HG02840 (cell line): ENCODE measurements around the gene MRPL51.

Experiments
- ATAC-seq: cut with Tn5 transposase; IDR thresholded peaks from one replicate; pipeline ENCODE4 v1.9.1; 2021; ENCODE audit warnings: mild to moderate bottlenecking, moderate library complexity, moderate number of reproducible peaks; ENCODE audit not compliant: unreplicated experiment, low FRiP score

MRPL51 gene

DNA sequence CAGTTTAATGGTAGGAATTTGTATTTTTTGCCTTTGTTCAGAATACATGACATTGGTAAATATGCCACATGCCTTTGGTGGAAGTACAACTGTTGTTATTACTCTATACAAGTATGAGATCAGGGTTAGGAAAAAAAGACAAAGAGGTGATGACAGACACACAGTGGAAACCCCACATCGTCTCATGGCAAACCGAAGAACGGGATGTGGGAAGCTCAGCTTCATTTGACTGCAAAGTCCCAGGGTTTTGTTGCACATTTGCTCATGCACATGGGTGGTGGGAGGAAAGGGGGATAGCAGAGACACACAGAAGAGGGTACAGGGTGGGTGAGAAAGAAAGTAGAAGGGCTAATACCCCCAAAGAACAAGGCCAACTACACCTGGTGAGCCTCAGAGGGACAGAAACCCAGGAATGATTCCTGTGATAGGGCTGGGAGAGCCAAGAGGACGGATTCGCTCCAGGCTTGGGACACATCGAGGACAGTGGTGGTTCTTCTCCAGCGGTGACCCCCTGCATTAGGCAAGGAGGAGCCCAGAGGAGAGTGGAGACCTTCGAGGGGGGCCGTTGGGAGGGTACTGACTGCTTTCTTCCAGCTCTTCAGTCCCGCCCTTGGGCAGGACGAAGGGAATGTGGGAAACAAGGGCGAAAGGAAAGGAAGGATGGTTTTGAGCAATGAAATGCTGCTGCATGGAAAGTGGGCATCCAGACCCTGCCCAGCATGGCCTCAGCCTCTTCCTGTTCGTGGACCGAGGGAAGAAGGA, 30.6 kb downstream of the MRPL51 start:
- no peak for ATAC-seq

DNA sequence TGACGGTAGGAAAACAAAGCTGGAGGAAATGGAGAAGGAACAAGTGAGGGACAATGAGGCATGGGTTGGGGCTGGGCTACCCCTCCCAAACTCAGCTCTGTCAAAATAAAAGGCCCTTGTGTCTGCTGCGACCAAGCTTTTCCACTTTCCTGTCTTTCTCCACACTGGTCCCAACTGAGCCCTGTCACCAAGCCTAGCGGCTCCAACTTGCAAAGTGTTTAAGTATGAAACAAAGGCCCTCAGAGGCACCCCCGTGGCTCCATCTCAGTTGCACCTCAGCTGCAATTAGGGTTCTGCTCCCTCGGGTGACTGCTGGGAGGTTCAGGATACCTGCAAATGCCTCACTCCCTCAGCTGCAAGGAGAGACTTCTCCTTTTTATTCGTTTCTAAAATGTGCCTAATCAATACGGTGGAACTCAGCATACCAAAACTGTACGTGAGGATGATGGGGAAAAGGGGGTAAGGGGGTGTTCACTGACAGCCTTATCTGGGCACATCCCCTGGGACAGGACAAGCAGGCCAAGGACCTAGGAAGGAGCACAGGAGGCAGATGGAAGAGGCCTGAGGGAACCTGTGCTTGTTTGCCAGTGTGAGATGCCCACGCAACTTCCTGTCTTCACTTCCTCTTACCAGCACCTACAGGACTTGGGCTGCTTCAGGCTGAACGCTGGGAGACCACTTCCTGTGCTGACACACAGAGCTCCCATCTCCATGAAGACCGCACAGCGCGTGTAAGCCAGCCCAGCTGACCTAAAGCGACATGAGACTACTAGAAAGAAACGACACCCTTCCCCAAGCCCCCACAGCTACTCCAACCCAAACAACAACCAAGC, 31.4 kb downstream of the MRPL51 start:
- ATAC-seq, result no peak

DNA sequence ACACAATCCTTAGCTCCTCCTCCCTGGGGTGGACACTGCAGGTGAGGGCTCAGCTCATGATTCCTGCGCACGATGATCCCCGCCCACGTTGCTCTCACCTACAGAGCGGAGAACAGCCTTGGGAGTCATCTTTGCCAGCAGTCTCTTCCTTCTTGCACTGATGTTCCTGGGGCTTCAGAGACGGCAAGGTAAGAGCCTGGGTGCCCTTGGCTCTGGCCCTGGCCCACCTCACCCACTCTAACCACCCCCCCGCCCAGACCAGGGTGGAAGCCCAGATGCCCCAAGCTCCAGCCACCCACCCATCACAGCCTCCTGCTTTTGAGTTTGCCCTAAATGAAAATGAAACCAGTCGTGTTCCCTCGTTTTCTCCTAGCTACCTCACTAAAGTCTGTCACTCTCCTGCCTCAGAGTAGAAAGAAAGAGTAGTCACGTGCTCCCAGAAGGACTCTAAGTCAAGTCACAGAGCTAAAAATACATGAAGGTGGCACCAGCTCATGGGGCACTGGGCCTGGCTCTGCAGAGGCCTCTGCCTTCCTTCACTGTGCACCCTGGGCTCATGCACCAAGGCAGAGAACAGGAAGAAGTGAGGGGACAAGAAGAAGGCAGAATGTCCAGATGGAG, 32.2 kb downstream of the MRPL51 start:
- no peak for ATAC-seq

DNA sequence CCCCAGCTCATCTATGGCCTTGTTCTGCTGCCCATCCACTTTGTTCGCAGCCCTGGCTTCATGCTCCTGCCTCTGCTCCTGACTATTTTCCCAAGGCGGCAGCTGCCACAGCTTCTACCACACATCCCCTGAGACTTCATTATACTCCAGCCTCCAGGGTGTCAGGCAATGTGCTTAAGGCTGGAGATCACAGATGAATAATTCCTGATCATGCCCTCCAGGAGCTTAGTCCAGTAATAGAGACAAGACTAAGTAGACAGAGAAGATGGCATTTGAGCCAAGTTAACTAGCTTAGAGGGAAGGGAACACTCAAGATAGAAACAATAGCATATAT, 34.1 kb downstream of the MRPL51 start:
- no peak for ATAC-seq

DNA sequence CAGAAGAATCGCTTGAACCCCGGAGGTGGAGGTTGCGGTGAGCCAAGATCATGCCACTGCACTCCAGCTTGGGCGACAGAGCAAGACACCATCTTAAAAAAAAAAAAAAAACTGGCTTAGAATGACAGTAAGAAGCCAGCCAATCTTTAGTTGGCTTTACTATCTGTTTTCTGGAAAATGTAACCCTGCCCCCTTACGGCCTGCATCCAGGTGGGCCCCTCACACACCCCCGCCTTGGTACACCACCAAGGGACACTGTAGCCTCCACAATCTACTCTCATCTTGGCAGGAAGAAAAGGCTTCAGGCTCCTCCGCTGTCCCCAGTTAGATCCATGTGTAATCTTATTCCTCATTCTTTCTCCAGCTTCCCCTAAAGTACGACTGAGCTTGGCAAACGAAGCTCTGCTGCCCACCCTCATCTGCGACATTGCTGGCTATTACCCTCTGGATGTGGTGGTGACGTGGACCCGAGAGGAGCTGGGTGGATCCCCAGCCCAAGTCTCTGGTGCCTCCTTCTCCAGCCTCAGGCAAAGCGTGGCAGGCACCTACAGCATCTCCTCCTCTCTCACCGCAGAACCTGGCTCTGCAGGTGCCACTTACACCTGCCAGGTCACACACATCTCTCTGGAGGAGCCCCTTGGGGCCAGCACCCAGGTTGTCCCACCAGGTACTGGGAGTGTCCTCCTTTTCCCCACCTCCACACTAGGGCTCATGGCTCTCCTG, 34.6 kb downstream of the MRPL51 start:
- no peak for ATAC-seq

DNA sequence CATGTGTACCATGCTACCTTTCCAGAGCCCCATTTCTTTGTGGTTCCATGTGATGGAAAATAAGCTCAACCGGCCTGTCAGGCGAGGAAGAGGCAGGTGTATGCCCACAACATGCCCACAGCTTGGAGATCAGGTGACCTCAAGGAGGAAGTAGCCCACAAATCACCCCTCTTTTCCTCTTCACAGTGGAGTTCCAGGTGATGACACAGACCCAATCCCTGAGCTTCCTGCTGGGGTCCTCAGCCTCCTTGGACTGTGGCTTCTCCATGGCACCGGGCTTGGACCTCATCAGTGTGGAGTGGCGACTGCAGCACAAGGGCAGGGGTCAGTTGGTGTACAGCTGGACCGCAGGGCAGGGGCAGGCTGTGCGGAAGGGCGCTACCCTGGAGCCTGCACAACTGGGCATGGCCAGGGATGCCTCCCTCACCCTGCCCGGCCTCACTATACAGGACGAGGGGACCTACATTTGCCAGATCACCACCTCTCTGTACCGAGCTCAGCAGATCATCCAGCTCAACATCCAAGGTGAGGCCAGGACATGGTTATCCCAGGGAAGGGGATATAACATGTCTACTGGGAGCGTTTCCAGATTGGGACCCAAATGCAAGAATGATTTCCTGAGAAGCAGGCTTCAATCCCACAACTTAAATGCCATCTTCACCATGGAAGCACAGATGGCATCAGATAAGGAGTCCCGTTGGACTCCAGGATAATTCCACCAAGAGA, 35.7 kb downstream of the MRPL51 start:
- no peak for ATAC-seq

DNA sequence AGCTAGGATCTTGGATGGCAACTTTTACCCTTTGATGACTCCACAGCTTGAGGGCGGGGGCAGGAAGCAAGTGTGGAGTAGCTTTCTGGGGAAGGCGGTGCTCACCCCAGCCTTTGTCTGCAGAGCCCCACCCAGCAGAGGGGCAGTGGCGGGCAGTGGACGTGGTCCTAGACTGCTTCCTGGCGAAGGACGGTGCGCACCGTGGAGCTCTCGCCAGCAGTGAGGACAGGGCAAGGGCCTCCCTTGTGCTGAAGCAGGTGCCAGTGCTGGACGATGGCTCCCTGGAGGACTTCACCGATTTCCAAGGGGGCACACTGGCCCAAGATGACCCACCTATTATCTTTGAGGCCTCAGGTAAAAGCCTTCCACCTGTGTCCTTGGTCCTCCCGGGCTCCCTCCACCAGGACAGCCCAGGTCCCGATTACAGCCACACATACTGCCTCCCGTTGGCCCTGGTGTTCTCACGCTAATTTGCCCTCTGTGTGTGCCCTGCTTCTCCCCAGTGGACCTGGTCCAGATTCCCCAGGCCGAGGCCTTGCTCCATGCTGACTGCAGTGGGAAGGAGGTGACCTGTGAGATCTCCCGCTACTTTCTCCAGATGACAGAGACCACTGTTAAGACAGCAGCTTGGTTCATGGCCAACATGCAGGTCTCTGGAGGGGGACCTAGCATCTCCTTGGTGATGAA, 40.0 kb downstream of the MRPL51 start:
- ATAC-seq, result no peak

DNA sequence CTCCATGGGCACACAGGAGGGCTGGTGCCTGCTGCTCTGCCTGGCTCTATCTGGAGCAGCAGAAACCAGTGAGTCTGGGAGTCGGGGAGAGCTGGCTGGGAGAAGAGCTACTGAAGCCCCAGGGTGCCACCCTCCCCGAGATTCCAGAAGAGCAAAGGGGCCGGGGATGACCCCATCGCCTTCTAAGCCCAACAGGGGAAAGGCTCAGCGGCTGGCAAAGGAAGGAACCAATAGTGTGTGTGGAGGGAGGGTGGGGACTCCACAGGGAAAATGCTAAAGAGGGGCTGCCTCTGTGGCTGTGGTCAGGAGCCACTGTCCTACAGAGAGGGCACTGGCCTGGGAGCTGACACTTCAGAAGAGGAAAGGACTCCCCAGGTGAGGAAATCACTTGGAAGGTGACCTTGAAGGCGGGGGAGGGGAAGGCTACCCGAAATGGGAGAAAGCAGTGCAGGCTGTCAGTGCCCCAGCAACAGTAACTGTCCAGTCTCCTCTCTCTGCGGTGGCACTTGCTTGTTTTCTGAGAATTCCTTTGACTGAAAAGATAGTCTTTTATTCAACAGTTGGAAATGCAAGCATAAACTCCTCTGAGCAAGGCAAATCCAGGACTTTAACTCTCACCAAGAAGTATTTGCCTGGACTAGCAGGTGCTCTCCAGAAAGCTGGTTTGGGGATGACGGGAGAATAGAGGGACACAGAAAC, 40.7 kb downstream of the MRPL51 start:
- no peak for ATAC-seq

DNA sequence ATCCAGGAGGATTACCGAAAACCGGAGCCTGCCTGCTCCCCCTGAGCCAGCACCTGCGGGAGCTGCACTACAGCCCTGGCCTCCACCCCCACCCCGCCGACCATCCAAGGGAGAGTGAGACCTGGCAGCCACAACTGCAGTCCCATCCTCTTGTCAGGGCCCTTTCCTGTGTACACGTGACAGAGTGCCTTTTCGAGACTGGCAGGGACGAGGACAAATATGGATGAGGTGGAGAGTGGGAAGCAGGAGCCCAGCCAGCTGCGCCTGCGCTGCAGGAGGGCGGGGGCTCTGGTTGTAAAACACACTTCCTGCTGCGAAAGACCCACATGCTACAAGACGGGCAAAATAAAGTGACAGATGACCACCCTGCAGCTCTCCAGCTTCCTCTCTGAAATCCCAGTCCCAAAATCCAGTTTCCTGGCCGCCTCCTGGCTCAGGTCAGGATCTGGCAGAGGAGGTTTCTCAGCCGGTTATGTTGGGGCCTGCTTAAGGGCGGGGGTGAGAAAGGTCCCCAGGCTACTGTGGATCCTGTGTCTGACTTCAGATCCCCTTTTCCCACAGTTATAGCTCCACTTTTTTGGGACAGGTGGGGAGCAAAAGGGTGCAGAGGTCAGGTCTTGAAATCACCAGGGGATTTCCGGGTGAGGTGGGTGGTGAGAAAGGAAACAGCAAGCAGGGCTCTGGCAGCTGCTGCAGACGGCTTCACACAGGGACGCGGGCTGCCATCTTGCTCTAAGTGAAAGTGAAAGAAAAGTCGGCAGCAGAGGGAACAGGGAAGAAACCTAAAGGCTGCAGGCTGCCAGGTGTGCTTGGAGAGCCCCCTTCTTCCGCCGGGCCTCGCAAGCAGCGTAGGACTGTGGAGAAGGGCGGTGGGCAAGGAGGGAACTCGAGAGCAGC, 41.5 kb downstream of the MRPL51 start, which contains the start of gene TAPBPL:
Gene TAPBPL (plus strand): TSS at position 695 of the 897 bp plus-strand sequence. CDS start 207 bp downstream, outside the sequence.
- peak; percentile 67 for ATAC-seq

DNA sequence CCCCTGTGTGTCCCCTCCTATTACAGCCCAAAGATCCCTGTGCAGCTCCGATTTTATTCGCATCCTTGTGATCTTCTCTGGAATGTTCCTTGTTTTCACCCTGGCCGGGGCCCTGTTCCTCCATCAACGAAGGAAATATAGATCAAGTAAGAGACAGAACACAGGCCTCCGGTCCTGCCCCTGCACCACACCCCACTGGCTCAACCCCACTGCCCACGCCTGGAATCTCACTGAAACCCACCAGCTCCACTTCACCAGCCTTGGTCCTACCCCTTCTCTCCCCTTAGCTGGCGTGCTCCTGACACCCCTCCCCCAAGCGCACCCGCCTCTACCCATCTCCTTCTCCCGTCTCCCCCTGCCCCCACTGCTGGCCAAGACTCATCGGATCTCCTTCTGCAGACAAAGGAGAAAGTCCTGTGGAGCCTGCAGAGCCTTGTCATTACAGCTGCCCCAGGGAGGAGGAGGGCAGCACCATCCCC, 42.2 kb downstream of the MRPL51 start:
- no peak for ATAC-seq

DNA sequence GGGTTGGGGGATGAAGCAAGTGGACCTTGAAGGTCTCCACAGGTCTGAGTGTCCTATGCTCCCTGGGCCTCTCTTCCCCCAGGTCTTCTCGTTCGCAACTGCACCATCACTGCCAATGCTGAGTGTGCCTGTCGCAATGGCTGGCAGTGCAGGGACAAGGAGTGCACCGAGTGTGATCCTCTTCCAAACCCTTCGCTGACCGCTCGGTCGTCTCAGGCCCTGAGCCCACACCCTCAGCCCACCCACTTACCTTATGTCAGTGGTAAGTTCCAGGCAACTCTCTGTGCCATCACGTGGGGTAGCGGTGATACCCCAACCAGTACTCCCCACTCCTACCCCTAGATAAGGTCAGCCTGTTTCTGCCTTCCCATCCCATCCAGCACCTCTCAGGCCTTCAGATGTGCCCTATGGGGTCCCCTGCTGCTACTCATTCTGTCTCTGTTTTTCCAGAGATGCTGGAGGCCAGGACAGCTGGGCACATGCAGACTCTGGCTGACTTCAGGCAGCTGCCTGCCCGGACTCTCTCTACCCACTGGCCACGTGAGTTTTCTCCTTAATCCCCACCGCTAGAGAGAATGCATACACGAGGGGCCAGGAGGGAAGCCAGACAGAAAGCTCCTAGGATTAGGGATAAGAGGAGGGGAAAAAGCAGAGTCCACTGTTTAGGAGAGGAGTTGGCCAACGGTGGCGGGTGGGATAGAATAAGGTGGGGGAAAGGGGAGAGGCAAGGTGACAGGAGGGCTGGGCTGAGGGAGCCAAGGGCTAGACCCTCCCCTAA, 42.8 kb downstream of the MRPL51 start:
- no peak for ATAC-seq

DNA sequence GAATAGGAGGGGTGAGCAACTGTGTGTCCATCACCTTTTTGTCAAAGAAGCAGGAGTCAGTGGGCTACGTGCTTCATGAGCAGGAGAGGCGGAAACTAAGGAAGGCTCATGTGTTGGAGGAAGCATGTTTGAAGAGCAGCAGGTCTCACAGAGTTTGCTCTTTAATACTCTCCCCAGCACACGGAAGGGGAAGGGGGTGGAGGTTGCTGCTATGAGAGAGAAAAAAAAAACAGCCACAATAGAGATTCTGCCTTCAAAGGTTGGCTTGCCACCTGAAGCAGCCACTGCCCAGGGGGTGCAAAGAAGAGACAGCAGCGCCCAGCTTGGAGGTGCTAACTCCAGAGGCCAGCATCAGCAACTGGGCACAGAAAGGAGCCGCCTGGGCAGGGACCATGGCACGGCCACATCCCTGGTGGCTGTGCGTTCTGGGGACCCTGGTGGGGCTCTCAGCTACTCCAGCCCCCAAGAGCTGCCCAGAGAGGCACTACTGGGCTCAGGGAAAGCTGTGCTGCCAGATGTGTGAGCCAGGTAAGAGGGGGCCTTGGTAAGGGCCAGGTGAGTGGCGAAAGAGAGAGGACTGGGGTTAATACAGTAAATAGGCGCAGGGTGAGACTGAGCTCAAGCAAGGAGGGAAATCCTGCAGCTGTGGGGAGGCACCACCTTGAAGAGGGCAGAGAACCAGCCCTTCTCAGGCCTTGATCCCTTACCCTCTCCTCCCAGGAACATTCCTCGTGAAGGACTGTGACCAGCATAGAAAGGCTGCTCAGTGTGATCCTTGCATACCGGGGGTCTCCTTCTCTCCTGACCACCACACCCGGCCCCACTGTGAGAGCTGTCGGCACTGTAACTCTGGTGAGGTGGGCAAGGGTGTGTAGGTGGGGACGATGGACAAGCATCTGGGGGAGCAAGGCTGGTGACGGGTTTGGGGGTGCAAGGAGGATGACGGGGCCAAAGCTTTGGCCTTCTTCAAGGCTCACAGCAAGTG, 48.1 kb downstream of the MRPL51 start, which contains the start of gene CD27:
Gene CD27 (plus strand): TSS at position 252 of the 985 bp plus-strand sequence. CDS start 141 bp downstream, at position 393.
- no peak for ATAC-seq

DNA sequence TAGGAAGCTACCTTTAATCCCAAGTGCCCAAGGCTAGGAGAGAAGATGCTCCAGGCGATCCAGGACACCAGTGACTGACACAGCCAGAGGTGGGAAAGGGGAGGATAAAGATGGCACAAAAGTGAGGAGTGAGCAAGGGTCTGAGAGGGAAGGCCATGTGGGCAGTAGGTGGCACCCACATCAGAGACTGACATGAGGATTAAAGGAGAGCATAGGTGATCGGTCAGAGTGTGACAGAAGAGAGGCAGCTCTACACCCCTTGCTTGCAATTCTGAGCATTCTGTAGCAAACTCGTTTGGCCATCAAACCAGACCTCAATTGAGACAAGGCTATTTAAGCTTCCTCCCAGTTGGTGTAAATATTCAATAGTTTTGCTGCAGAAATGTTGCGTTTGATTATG, 49.0 kb downstream of the MRPL51 start:
- ATAC-seq, result no peak

DNA sequence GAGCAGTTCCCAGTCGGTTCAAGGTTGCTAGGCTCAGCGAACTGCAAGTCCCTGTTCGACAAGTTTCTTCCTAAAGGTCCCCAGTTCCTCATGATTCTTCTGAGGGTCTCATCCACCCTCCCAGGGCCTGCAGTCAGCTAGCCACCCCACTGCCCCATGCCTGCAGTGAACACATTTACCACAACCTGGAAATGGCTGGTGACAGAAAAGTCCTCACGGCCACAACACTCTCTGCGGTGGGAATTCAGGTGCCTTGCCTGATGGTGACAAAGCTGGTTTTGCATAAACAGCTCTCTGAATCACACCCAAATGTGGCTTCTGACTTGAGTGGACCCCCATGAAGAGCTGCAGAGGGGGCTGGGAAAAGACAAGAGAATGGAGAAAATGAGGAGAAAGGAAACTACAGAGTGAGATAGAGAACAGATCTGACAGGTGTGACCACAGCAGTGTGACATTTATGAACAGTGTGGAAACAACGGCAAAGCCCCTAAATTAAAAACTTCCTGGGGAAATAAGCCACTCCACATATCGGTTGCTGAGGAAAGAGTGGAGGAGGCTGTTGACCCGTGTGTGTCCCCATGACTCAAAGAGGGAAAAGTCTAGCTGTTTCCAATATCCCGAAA, 49.6 kb downstream of the MRPL51 start:
- no peak for ATAC-seq

DNA sequence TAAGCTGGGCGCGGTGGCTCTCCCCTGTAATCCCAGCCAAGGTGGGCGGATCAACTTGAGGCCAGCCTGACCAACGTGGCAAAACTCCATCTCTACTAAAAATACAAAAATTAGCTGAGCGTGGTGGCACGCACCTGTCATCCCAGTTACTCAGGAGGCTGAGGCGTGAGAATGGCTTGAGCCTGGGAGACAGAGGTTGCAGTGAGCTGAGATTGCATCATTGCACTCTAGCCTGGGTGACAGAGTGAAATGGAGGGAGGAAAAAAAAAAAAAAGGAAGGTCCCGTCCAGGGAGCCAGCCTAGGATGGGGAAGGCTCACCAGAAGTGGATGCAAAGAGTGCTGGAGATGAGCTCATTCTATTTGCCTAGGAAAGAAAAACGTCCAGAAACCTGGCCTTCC, 50.2 kb downstream of the MRPL51 start:
- ATAC-seq, result no peak
